HepG2 (cell line): ENCODE measurements around the gene RHBDD1. TPM values are rescaled to one million over a fixed set of nuclear protein-coding genes. Genes with fewer than 3 reads are reported as not detected.

Source experiments
- ATF4 ChIP-seq, 2 experiments: fragments of 450-650 bp in 1 of 2; sonication (generic) in 1 of 2; formaldehyde crosslinking; IDR thresholded peaks; 2 replicates each; pipeline versions ENCODE4 v1.5.0 to v1.8.0; 2020 to 2022; ENCODE audit warnings: mild to moderate bottlenecking in 1 of 2, missing genetic modification reagents in 1 of 2
- ATM ChIP-seq: fragments of 450-650 bp; IDR thresholded peaks from 2 replicates; pipeline ENCODE4 v1.7.1; 2017; ENCODE audit warnings: mild to moderate bottlenecking, borderline replicate concordance
- ELF1 ChIP-seq: sonication (generic); formaldehyde crosslinking; IDR thresholded peaks from 2 replicates; pipeline ENCODE4 v1.4.0; 2020; ENCODE audit warnings: missing genetic modification reagents
- FLYWCH1 ChIP-seq: sonication (generic); formaldehyde crosslinking; IDR thresholded peaks from 2 replicates; pipeline ENCODE4 v1.8.1; 2023; ENCODE audit warnings: mild to moderate bottlenecking, missing genetic modification reagents
- HMG20A ChIP-seq: IDR thresholded peaks from 2 replicates; pipeline ENCODE4 v1.6.1; 2016; ENCODE audit warnings: borderline replicate concordance
- KDM3A ChIP-seq: IDR thresholded peaks from 2 replicates; pipeline ENCODE4 v1.6.1; 2018; ENCODE audit warnings: low read depth, missing compliant biosample characterization
- KDM5B ChIP-seq: sonication (generic); formaldehyde crosslinking; IDR thresholded peaks from 2 replicates; pipeline ENCODE4 v1.4.0; 2020; ENCODE audit warnings: missing genetic modification reagents, mild to moderate bottlenecking, borderline replicate concordance
- MAFK ChIP-seq, 2 experiments: IDR thresholded peaks in 1 of 2; conservative IDR thresholded peaks in 1 of 2; 2 replicates each; pipeline ENCODE4 v1.6.1; 2011; ENCODE audit warnings: improper control_type of control experiment in 2 of 2, low read length in 2 of 2
- MTF1 ChIP-seq: sonication (generic); formaldehyde crosslinking; IDR thresholded peaks from 2 replicates; pipeline ENCODE4 v1.5.0; 2020; ENCODE audit warnings: missing genetic modification reagents
- NPAS2 ChIP-seq: sonication (generic); formaldehyde crosslinking; IDR thresholded peaks from 2 replicates; pipeline ENCODE4 v1.8.0; 2022; ENCODE audit warnings: mild to moderate bottlenecking, missing genetic modification reagents, borderline replicate concordance
- PLRG1 ChIP-seq: fragments of 450-650 bp; conservative IDR thresholded peaks from 2 replicates; pipeline ENCODE4 v1.6.1; 2016
- RCOR2 ChIP-seq: IDR thresholded peaks from 2 replicates; pipeline ENCODE4 v1.6.1; 2016; ENCODE audit warnings: missing biosample characterization, missing genetic modification reagents
- SPEN ChIP-seq: sonication (generic); formaldehyde crosslinking; IDR thresholded peaks from 2 replicates; pipeline ENCODE4 v1.5.1; 2020; ENCODE audit warnings: low read depth, mild to moderate bottlenecking, missing genetic modification reagents
- TBL1XR1 ChIP-seq: fragments of 150-350 bp; IDR thresholded peaks from 2 replicates; pipeline ENCODE4 v1.6.1; 2014; ENCODE audit warnings: borderline replicate concordance, low read length; ENCODE audit not compliant: partially characterized antibody
- ZBTB26 ChIP-seq: IDR thresholded peaks from 2 replicates; pipeline ENCODE4 v1.6.1; 2016; ENCODE audit warnings: missing compliant biosample characterization, missing genetic modification reagents, borderline replicate concordance
- ZNF496 ChIP-seq: sonication (generic); formaldehyde crosslinking; IDR thresholded peaks from 2 replicates; pipeline ENCODE4 v1.8.1; 2023; ENCODE audit warnings: mild to moderate bottlenecking, moderate library complexity, missing genetic modification reagents; ENCODE audit not compliant: insufficient replicate concordance
- ZNF512B ChIP-seq: sonication (generic); formaldehyde crosslinking; IDR thresholded peaks from 2 replicates; pipeline ENCODE4 v1.5.1; 2020; ENCODE audit warnings: missing genetic modification reagents, mild to moderate bottlenecking, borderline replicate concordance
- ZNF589 ChIP-seq: sonication (generic); formaldehyde crosslinking; conservative IDR thresholded peaks from 2 replicates; pipeline ENCODE4 v1.8.0; 2022; ENCODE audit warnings: mild to moderate bottlenecking, moderate library complexity, missing genetic modification reagents
- ZNF724P ChIP-seq: sonication (generic); formaldehyde crosslinking; IDR thresholded peaks from 2 replicates; pipeline ENCODE4 v1.8.0; 2022; ENCODE audit warnings: missing genetic modification reagents, borderline replicate concordance
- ZSCAN21 ChIP-seq: sonication (generic); formaldehyde crosslinking; IDR thresholded peaks from 2 replicates; pipeline ENCODE4 v1.8.0; 2022; ENCODE audit warnings: mild to moderate bottlenecking, missing genetic modification reagents, moderate library complexity, borderline replicate concordance
- polyA plus RNA-seq, 8 experiments: library from polyadenylated mRNA; depleted of rRNA in 3 of 8; stranded (reverse) in 7 of 8; unstranded in 1 of 8; fragments of >200 nt; fragmentation: Illumina TruSeq in 4 of 8; extraction: Trizol in 4 of 8; gene quantifications; 2 replicates each; pipeline versions ENCODE4 v1.2.1 to v1.2.3, GENCODE V29; 2011 to 2016; ENCODE audit warnings: low read depth in 4 of 8, missing spikeins in 1 of 8, mixed read lengths in 1 of 8; ENCODE audit not compliant: insufficient read depth in 1 of 8
- total RNA-seq, 5 experiments: library from RNA; depleted of rRNA; stranded (reverse); fragments of >200 nt; fragmentation: Illumina TruSeq; extraction: Trizol; gene quantifications; 2 replicates each; pipeline ENCODE4 v1.2.3, GENCODE V29; 2016; ENCODE audit warnings: low read depth in 1 of 5
- TF ChIP-seq, protein P1 (sequence below): sonication (generic); formaldehyde crosslinking; IDR thresholded peaks from 2 replicates; pipeline ENCODE4 v1.4.0; 2020; ENCODE audit warnings: missing genetic modification reagents, low read depth, mild to moderate bottlenecking, borderline replicate concordance

RHBDD1 gene
- total and polyA plus RNA-seq, 2 of the 13 experiments (the other 11 are each of a cell fraction or from before 2014, with no cell fraction given), result 8.2 to 9.5 TPM

- no peak for TF ChIP-seq ATF4 (CRISPR knock-in tag; IDR thresholded peaks at IDR 0.05)
- TF ChIP-seq MAFK (conservative IDR thresholded peaks at IDR 0.05 in 1 of 2, IDR thresholded peaks at IDR 0.05 in 1 of 2; ENCODE audit: low read length in 2 of 2), result no peak
- no peak for TF ChIP-seq RCOR2 (CRISPR knock-in tag)
- TF ChIP-seq ATM, result no peak
- no peak; the same call in 1 of the 2 replicates for TF ChIP-seq ELF1 (CRISPR knock-in tag)
- 0 out of 2 replicates have a peak, but pooled peaks have one; percentile 20 for TF ChIP-seq KDM3A (CRISPR knock-in tag)
- TF ChIP-seq ZNF724P (CRISPR knock-in tag), result no peak
- TF ChIP-seq MTF1, result no peak
- TF ChIP-seq ZSCAN21, result 0 out of 2 replicates have a peak, but pooled peaks have one; percentile 18
- no peak for TF ChIP-seq NPAS2 (CRISPR knock-in tag)
- TF ChIP-seq PLRG1, result no peak
- no peak for TF ChIP-seq ZNF589 (CRISPR knock-in tag)
- no peak for TF ChIP-seq ZNF496
- TF ChIP-seq TBL1XR1, result no peak
- TF ChIP-seq FLYWCH1, result no peak
- TF ChIP-seq SPEN (CRISPR knock-in tag), result peak; percentile 4; the same call in 1 of the 2 replicates
- TF ChIP-seq ZBTB26 (CRISPR knock-in tag), result no peak
- TF ChIP-seq, protein P1, sequence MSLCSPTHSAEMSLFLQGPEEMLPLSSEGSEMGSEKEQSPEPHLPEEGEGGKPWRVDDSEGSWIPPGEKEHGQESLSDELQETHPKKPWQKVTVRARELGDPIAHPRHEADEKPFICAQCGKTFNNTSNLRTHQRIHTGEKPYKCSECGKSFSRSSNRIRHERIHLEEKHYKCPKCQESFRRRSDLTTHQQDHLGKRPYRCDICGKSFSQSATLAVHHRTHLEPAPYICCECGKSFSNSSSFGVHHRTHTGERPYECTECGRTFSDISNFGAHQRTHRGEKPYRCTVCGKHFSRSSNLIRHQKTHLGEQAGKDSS (CRISPR knock-in tag), result no peak
- TF ChIP-seq HMG20A (CRISPR knock-in tag), result no peak; the same call in 1 of the 2 replicates
- no peak; the same call in 1 of the 2 replicates for TF ChIP-seq ZNF512B
- peak; percentile 86 for TF ChIP-seq KDM5B (CRISPR knock-in tag)
Observed at GRCh38 chr2:226800941-226801784, 34.7 kb upstream of the RHBDD1 start (continued).
